Measurements from ENCODE around the gene CPA1. TPM values are rescaled to one million over a fixed set of nuclear protein-coding genes. Genes with fewer than 3 reads are reported as not detected.

Gene CPA1
- total RNA-seq, 1 experiment from 2014 or later = not detected

DNA sequence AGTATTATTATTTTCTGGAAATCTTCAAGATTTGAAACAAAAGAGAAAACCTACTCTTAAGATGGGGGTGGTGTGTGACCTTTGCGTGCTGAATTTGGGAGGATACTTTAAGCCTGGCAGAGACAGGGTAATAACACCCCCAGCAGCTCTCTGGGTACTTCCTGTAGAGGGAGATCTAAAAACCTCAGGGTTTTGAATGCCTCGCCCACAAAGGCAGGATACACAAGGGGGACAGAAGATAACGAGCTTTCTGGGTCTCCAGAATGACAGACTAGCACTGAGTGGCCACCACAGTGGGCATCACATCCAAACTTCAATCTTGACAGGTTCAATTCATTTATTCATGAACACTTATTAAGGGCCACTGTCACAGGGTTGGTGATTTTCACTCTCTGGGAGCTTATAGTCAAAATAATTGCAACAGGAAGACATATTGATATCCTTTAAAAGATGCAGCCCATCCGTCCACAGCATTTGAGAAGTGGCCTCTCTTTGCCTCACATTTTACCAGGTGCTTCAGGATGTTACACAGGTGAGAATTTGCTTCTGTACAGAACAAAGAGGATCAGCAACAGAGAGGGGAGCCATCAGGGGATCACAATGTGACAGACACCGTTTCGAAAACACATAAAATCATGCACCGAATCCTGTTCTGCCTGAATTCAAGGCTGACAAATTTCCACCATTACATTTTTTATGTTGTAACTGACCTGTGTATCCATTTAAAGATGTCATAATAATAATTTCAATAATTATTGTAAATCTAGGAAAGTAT, 14.3 kb downstream of the CPA1 start:
- Histone ChIP-seq H2BK120ac (ENCODE audit: low read depth, low read length, poor library complexity, severe bottlenecking) (no peak overlapping the region), H3K23me2 (ENCODE audit: insufficient read length, low read depth, low read length, poor library complexity, severe bottlenecking) (no peaks in the 10 kb centered on the region), H2BK15ac (ENCODE audit: low read depth, low read length) (no peak overlapping the region), H2BK20ac (ENCODE audit: low read depth, low read length, poor library complexity, severe bottlenecking) (no peak overlapping the region), H3K4ac (ENCODE audit: low read depth, low read length) (no peak overlapping the region), H3K23ac (ENCODE audit: insufficient read length, low read depth, low read length) (no peak overlapping the region), H4K91ac (ENCODE audit: insufficient read length, low read depth, low read length) (no peak overlapping the region), H3K18ac (ENCODE audit: insufficient read length, low read depth, low read length) (no peak overlapping the region), H3K27me3 (ENCODE audit: insufficient read depth, low read length) (no peaks in the 10 kb centered on the region), H2AK5ac (ENCODE audit: insufficient read length, low read length) (no peak overlapping the region), H4K20me1 (ENCODE audit: control insufficient read depth, insufficient read depth, insufficient read length) (no peaks in the 10 kb centered on the region), H3K9ac (ENCODE audit: extremely low read depth, insufficient read length, low read length) (no peak overlapping the region), H3K4me2 (ENCODE audit: insufficient read depth, insufficient read length, low read length) (no peak overlapping the region), H4K5ac (ENCODE audit: insufficient read length, low read depth, low read length) (no peak overlapping the region), H3K79me1 (ENCODE audit: insufficient read depth, low read depth, low read length, poor library complexity, severe bottlenecking) (no peaks in the 10 kb centered on the region), H3K4me1 (ENCODE audit: insufficient read depth, low read length) (no peaks in the 10 kb centered on the region), H3K9me3 (ENCODE audit: control insufficient read depth, low read depth, low read length) (no peaks in the 10 kb centered on the region), H3K14ac (ENCODE audit: insufficient read depth, low read length) (no peak overlapping the region), H3T11ph (ENCODE audit: low read length) (no peak overlapping the region), H3K27ac (ENCODE audit: insufficient read length, low read depth, low read length) (no peak overlapping the region), H2BK5ac (ENCODE audit: insufficient read length, low read length) (no peak overlapping the region), H3K56ac (ENCODE audit: insufficient read length, low read depth, low read length) (no peak overlapping the region), H3K79me2 (ENCODE audit: insufficient read depth, low read length) (no peaks in the 10 kb centered on the region), H4K8ac (replicated peaks; ENCODE audit: insufficient read length, low read depth, low read length) (no peak overlapping the region), H2BK12ac (ENCODE audit: insufficient read length, low read depth, low read length) (no peak overlapping the region), H2AFZ (ENCODE audit: low read length) (no peak overlapping the region)
- WGBS (ENCODE audit: extremely low coverage, insufficient read length, low lambda C conversion rate) = no CpG with 5 or more reads among the region's 7 CpGs
- Mint-ChIP-seq H3K4me1 (peaks cover 20 to 38% of the 10 kb centered on the region in 2 experiments), H3K4me3 (no peak overlapping the region), H3K27me3 (ENCODE audit: low read depth) (no peaks in the 10 kb centered on the region), H3K27ac (peak overlapping the region in 1 of 3 experiments; percentile 30; a peak in 2 of 7 replicates), H3K36me3 (ENCODE audit: insufficient read depth in 1 of 3, low read depth in 3 of 3) (peaks cover 0 to 8% (median 0%) of the 10 kb centered on the region in 3 experiments; a peak in 2 of 7 replicates), H3K9me3 (no peaks in the 10 kb centered on the region)
- no peak for TF ChIP-seq CTCF (conservative IDR thresholded peaks at IDR 0.05)
- no peak for DNase-seq
